Right forelimb (tissue), 1 donor: ENCODE data around the gene ANKRD17.

ENCODE experiments used
- DNase-seq: peaks from one replicate; pipeline ENCODE4 v3.0.0-alpha.2; 2018

Gene ANKRD17

DNA sequence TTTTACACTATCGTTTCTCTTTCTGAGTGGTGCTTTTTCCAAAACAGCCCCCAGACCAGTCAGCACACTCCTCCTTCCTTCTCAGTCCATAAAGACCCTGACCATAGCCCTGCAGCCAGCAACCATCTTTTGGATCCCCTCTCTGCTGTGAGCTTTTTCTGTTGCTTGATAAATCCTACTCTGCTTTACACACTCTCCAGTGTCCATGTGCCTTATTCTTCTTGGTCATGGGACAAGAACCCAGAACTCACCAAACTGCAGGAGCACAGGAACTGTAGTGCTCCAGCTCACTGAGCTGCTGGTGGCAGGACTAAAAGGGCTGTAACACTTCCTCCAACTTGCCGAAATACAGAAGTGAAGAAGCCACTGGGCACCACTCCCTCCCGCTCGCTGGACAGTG, 221.5 kb downstream of the ANKRD17 start:
- no peak for DNase-seq

- DNase-seq = no peak
These were observed 222.5 kb downstream of the ANKRD17 start for GRCh38 chr4:73036123-73036522.

GRCh38 chr4:73034896-73035295, 223.7 kb downstream of the ANKRD17 start:
- no peak for DNase-seq

DNA sequence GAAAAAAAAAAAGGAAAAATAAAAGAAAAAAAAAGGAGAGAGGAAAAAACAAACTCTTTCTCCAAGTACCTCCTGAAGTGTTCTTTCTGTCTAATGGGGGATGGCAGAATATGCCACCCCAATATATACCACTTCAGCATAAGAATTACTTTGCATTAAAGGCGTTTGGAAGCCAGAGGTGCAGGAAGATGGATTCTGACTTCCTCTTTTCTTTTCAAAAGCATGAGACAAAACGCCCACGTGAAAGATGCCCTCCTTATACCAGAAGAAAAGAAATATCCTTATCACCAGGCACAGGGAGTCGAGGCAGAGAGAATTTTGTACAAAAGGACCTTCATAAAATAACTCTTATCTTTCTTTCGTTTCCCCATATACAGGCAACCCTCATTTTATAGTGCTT, 230.0 kb downstream of the ANKRD17 start:
- DNase-seq = no peak
